Embryonic facial prominence (tissue), 1 donor: ENCODE data around the gene MUC21.
"Not testable (repeated sequence)": the region's sequence is repeated elsewhere in the genome, so short reads cannot be mapped to it uniquely, and the experiment has no call there.

Experiments
- DNase-seq: peaks from one replicate; pipeline ENCODE4 v3.0.0-alpha.2; 2016; ENCODE audit errors: extremely low spot score

The MUC21 gene

DNA sequence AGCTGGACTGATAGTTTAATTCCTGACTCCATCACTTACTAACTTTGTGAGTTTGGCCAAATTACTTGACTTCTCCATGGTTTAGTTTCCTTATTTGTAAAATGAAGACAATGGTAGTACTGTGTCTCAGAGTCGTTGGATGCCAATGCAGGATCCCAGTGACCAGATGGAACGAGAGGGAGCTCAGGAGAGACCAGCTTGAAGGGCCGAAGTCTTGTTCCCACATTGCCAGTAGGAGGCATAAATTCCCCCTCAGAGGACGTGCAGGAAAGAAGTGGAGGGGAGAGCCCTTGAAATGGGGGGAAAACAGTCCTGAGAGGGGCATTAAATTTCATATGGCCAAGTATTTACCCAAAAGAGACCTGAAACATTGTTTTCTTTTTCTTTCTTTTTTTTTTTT lies 24.6 kb downstream of the MUC21 start:
- no peak for DNase-seq

DNA sequence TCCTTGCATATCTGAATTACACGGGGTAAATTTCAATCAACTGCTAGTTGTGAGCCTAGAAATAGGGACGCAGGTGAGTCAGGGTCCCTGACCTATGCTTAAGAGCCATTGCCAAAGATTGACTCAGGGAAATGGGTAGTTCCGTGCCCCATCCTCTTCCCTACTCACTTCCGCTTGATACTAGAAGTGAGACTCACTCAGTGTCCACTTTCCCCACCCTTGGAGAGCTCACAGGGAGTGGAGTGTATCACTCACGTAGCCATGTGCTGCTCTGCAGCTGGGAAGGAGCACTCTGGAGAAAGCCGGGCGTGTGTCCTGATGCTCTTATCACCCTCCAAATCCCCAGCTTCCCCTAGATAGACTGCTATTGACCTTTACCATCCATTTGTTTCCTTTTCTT lies 26.2 kb downstream of the MUC21 start:
- DNase-seq: no peak

DNA sequence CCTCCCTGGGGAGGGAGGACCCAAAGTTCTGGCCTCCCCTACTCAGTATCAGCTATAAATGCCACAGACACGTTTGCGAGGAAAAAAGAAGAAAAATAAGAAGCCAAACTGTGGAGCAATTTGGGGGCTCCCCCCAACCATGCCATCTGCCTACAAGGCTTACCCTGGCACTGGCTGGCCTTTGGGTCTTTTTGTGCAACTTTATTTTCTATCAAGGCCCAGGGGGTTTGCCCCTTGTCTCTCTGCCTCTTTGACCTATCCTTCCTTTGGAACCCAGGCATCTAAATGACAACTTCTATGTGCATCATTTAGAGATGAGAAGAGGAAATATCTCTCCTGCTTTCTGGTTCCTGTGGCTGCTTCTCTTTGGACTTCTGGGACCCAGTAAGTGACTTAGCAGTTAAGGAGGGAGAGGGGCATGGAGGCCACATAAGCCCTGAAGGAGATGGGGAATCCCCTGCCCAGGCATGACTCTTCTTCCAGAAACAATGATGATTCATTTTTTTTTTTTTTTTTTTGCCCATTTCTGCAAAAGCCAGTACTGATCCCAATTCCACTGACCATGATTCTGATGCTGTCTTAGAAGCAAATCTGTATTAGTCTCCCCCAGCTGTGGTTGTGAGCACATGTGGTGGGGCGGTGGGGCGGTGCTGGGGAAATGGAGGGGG lies 27.0 kb downstream of the MUC21 start, which contains the start of gene MUC22:
TSS of gene MUC22 (plus strand) at position 82 of the 668 bp plus-strand sequence. CDS start at position 315, 233 bp downstream.
- no peak for DNase-seq

DNA sequence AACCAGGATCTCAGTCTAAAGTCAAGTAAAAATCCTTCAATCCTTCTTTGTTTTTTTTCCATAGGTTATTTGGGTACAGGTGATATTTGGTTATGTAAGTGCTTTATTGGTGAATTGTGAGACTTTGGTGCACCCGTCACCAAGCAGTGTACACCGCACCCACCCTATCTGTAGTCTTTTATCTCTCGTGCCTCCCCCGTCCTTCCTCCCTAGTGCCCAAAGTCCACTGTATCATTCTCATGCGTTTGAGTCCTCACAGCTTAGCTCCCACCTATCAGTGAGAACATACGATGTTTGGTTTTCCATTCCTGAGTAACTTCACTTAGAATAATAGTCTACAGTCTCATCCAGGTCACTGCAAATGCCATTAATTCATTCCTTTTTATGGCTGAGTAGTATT lies 27.6 kb downstream of the MUC21 start:
- DNase-seq: no peak

DNA sequence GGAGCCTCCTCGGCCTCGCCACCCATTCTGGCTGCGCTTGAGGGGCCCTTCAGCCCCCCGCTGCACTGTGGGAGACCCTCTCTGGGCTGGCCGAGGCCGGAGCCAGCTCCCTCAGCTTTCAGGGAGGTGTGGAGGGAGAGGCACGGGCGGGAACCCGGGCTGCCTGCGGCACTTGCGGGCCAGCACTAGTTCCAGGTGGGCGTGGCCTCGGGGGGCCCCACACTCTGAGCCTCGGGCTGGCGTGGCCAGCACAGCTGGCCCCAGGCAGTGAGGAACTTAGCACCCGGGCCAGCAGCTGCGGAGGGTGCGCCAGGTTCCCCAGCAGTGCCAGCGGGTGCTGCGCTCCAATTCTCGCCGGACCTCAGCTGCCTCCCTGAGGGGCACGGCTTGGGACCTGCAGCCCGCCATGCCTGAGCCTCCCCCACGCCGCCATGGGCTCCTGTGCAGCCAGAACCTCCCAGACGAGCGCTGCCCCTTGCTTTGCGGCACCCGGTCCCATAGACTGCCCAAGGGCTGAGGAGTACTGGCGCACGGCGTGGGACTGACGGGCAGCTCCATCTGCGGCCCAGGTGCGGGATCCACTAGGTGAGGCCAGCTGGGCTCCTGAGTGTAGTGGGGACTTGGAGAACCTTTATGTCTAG lies 33.3 kb downstream of the MUC21 start:
- no peak for DNase-seq

DNA sequence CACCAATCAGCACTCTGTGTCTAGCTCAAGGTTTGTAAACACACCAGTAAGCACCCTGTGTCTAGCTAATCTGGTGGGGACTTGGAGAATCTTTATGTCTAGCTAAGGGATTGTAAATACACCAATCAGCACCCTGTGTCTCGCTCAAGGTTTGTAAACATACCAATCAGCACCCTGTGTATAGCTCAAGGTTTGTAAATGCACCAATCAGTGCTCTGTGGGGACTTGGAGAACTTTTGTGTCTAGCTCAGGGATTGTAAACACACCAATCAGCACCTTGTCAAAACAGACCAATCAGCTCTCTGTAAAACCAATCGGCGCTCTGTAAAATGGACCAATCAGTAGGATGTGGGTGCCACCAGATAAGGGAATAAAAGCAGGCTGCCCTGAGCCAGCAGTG lies 33.9 kb downstream of the MUC21 start:
- DNase-seq: not testable (repeated sequence)

DNA sequence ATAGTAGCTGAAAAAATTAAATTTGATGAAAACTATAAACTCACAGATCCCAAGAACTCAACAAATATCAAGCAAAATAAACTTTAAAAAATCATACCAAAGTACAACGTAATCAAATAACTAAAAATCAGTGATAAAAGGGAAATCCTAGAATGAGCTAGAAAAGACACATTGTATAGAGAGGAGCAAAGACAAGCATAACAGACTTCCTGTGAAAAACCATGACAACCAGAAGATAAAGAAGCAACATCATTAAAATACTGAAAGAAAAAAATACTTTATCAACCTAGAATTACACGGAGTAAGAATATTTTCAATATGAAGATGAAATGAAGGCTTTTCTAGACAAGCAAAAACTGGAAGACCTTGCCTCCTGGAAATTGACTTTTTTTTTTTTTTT lies 36.5 kb downstream of the MUC21 start:
- no peak for DNase-seq

DNA sequence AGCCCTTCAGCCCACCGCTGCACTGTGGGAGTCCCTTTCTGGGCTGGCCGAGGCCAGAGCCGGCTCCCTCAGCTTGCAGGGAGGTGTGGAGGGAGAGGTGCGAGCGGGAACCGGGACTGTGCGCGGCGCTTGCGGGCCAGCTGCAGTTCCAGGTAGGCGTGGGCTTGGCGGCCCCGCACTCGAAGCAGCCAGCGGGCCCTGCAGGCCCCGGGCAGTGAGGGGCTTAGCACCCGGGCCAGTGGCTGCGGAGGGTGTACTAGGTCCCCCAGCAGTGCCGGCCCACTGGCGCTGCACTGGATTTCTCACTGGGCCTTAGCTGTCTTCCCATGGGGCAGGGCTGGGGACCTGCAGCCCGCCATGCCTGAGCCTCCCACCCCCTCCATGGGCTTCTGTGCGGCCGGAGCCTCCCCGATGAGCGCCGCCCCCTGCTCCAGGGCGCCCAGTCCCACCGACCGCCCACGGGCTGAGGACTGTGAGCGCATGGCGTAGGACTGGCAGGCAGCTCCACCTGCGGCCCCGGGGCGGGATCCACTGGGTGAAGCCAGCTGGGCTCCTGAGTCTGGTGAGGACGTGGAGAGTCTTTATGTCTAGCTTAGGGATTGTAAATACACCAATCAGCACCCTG lies 37.2 kb downstream of the MUC21 start:
- not testable (repeated sequence) for DNase-seq

DNA sequence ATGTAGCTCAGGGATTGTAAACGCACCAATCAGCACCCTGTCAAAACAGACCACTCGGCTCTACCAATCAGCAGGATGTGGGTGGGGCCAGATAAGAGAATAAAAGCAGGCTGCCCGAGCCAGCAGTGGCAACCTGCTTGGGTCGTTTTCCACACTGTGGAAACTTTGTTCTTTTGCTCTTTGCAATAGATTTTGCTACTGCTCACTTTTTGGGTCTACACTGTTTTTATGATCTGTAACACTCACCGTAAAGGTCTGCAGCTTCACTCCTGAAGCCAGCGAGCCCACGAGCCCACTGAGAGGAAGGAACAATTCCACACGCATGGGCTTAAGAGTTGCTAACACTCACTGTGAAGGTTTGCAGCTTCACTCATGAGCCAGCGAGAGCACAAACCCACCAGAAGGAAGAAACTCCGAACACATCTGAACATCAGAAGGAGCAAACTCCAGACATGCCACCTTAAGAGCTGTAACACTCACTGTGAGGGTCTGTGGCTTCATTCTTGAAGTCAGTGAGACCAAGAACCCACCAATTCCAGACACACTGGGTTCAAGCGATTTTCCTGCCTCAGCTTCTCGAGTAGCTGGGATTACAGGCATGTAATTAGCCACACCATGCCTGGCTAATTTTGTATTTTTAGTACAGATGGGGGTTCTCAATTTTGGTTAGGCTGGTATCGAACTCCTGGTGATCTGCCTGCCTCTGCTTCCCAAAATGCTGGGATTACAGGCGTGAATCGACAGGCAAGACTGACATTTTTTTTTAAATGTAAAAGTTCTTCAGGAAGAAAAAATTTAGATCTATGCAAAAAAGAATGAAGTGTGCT lies 38.4 kb downstream of the MUC21 start:
- not testable (repeated sequence) for DNase-seq

DNA sequence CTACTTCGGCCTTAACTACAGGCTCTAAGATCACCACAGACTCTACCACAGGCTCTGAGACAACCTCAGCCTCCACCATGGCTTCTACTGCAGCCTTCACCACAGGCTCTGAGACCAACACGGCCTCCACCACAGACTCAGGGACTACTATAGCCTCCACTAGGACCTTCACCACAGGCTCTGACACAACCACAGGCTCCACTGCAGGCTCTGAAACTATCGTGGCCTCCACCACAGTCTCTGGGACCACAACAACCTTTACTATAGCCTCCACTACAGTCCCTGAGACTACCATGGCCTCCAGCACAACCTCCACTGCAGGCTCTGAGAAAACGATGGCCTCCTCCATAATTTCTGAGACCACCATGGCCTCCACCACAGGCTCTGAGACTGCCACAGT lies 42.1 kb downstream of the MUC21 start:
- DNase-seq: no peak

DNA sequence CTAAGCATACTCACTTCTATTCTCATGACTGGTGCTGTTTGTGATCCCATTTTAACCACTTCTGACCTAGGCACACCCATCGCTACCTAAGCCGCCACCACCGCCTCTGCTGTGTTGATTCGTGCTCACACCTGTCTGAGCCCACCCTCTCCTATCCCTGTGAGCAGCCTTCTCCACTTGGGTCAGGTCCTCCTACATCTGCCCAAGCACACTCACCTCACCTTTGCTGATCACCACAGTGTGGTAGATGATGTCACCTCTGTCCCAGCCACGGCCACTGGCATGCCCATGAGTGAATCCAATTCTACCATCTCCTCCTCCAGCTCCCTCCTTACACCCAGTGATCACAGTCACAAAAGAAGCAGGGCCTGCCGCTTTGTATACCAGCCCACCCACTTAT lies 47.6 kb downstream of the MUC21 start:
- DNase-seq: no peak

DNA sequence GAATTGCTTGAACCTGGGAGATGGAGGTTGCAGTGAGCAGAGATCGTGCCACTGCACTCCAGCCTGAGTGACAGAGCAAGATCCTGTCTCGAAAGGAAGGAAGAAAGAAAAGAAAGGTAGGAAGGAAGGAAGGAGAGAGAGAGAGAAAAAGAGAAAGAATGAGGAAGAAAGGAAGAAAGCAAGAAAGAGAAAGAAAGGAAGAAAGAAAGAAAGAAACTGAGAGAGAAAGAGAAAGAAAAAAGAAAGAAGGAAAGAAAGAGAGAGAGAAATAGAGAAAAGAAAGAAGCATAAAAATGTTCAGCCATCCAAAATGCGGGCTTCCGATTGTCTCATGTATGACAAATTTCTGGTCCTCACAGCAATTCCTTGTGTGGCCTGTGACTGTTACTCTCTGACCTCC lies 49.6 kb downstream of the MUC21 start:
- DNase-seq: no peak

DNA sequence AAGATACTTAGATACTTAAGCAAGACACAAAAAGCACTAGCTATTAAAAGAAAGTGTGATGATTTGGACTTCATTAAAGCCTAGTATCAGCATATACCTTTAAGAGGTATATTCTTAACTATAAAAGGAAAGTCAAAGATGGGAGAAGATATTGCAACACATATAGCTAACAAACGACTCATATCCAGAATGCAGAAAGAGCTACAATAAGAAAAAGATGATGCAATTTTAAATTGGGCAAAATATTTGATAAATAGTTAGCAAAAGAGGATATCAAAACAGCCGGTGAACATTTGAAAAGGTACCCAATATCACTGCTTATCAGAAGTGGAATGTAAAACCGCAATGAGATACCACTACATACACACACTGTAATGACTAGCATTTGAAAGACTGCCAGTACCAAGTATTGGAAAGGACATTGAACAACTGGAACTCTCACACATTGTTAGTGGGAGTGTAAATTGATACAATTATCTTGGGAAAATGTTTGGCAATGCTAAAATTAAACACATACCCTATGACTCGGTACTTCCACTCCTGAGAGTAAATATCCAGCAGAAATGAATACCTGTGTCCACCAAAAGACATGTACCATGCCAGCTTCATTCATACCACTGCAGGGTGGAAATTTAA lies 52.5 kb downstream of the MUC21 start:
- DNase-seq: no peak

DNA sequence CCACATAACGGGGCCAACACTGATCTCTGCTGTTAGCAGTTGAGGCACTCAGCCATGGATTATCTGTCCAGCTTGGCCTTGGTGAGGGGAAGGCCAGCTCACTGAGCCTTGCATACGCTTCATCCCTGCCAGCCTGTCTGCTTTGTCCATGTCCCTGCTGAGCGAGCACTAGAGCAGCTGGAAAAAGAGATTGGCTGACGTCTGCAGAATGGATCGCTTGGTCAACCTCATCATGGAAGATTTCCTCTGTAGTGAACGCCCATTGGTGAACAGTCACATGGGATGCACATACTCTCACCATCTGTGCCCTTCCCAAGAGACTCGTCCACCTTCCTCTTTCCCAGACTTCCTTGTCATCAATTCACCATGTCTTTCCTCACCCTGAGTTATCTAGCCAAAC lies 53.7 kb downstream of the MUC21 start:
- no peak for DNase-seq

DNA sequence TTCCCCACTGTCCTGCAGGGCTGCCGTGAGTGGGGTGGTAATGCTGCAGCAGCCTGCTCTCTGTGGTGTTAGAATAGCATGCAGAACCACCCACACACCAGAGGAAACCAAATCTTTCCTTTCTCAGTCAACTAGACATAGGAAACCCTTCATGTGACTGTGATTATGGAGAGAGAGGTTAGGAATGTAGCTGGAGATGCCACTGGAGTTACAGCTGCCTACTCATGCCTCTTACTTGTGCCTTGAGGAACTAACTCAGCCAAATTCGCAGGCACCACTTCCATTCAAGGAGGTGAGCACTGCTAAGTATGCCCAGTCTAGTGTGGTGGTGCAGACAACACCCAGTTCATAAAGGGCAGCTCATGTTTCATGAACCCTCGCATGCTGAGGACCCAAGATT lies 54.2 kb downstream of the MUC21 start:
- DNase-seq: no peak

DNA sequence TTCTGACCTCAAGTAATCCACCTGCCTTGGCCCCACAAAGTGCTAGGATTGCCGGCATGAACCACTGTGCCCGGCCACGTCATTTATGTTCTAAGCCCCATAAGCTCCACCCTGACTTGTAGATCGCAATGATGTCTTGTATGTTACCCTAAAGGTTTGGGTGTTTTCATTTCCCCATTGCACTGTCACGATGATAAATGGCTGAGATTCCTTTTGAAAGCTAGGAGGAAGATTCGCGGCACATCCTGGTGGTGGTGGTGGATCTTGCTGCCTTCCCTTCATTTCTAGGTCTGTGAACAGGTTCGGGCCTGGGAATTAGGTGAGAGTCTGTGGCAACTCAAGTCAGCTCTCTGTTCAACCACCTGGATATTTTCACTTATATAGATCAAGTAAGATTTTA lies 55.0 kb downstream of the MUC21 start:
- DNase-seq: no peak
